ENCODE results near the gene KITLG.

DNA sequence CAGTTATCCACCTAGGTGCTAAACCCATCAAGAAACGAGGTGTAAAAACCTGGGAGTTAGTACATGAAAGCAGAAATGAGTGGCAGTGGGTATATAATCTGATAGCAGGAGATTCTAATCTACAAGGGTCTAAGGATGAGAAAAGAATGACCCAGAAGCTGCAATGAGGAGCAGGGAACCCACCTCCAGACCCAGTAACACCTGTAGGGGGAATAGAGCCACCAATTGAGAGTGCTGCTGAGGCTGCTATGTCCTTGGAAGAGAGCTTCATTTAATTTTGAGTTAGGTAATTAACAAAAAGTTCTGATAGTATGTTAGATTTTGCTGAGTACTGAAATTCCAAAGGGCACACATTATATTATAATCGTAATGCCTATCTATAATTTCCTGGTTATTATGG, 89.8 kb downstream of the KITLG start:
- TF ChIP-seq, protein P1, sequence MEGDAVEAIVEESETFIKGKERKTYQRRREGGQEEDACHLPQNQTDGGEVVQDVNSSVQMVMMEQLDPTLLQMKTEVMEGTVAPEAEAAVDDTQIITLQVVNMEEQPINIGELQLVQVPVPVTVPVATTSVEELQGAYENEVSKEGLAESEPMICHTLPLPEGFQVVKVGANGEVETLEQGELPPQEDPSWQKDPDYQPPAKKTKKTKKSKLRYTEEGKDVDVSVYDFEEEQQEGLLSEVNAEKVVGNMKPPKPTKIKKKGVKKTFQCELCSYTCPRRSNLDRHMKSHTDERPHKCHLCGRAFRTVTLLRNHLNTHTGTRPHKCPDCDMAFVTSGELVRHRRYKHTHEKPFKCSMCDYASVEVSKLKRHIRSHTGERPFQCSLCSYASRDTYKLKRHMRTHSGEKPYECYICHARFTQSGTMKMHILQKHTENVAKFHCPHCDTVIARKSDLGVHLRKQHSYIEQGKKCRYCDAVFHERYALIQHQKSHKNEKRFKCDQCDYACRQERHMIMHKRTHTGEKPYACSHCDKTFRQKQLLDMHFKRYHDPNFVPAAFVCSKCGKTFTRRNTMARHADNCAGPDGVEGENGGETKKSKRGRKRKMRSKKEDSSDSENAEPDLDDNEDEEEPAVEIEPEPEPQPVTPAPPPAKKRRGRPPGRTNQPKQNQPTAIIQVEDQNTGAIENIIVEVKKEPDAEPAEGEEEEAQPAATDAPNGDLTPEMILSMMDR (optimal IDR thresholded peaks at IDR 0.05 in 1 of 3, IDR thresholded peaks at IDR 0.05 in 1 of 3, conservative IDR thresholded peaks at IDR 0.05 in 1 of 3; ENCODE audit: extremely low read depth in 1 of 3, insufficient read depth in 2 of 3, low read length in 3 of 3): no peak
- no peak for TF ChIP-seq EZH2 (IDR thresholded peaks at IDR 0.05; ENCODE audit: low read length)

Data from keratinocyte (primary cell).